Ovary (tissue), 3 donors: ENCODE results near the gene SLC9B1.

ENCODE experiments used
- EP300 ChIP-seq: sonication (generic); formaldehyde crosslinking; IDR thresholded peaks from one replicate; pipeline ENCODE4 v1.6.1; 2017; ENCODE audit warnings: antibody characterized with exemption
- POLR2A ChIP-seq: fragments of 450-650 bp; IDR thresholded peaks from one replicate; pipeline ENCODE4 v1.6.1; 2017; ENCODE audit warnings: antibody characterized with exemption, mild to moderate bottlenecking, moderate library complexity
- TF ChIP-seq, protein P1 (sequence below), 3 donors: fragments of 450-650 bp in 2 of 3; fragments of 200-600 bp in 1 of 3; IDR thresholded peaks; one replicate each; pipeline versions ENCODE4 v1.5.1 to v1.8.0; 2016 to 2022; ENCODE audit warnings: antibody characterized with exemption in 3 of 3, mild to moderate bottlenecking in 1 of 3
- donor health status: DM: no; HTN: no; CAD: no.

DNA sequence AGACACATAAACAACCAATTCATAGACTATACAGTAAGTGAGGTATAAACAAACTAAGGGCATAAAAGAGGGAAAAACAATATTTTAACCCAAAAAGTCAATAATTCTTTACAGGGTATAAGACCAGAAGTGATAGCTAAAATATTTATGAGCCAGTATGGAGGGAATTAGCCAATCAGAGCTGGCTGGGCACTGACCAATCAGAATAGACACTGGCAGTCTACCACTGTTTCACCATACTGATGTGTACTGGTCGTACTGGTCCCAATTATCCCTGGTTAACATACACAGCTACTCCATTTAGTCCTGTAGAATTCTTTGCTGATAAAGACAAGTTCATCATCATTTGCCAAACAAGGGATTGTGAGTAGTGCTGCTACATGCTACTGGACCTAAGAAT is 9.8 kb upstream of the SLC9B1 start:
- TF ChIP-seq, protein P1, sequence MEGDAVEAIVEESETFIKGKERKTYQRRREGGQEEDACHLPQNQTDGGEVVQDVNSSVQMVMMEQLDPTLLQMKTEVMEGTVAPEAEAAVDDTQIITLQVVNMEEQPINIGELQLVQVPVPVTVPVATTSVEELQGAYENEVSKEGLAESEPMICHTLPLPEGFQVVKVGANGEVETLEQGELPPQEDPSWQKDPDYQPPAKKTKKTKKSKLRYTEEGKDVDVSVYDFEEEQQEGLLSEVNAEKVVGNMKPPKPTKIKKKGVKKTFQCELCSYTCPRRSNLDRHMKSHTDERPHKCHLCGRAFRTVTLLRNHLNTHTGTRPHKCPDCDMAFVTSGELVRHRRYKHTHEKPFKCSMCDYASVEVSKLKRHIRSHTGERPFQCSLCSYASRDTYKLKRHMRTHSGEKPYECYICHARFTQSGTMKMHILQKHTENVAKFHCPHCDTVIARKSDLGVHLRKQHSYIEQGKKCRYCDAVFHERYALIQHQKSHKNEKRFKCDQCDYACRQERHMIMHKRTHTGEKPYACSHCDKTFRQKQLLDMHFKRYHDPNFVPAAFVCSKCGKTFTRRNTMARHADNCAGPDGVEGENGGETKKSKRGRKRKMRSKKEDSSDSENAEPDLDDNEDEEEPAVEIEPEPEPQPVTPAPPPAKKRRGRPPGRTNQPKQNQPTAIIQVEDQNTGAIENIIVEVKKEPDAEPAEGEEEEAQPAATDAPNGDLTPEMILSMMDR (IDR thresholded peaks at IDR 0.05) = no peak
- TF ChIP-seq EP300 (no peak), POLR2A (no peak)
